GM12878 (cell line): ENCODE data around the gene LRRC75A. TPM values are rescaled to one million over a fixed set of nuclear protein-coding genes. Genes with fewer than 3 reads are reported as not detected.

Experiments used
- ATAC-seq: fragments of 200-7000 bp; cut with Tn5 transposase; 3 replicates; pipeline ENCODE4 v1.9.1; 2020; ENCODE audit warnings: mild to moderate bottlenecking, moderate library complexity
- BruUV-seq: library from RNA; stranded (reverse); fragments of 400-500 nt; replicated peaks from 2 replicates; lab custom pipeline; 2021; lab: Mats Ljungman, UMichigan
- CTCF ChIA-PET: fragments of 300-600 bp; sonication (Branson Sonifier 250); formaldehyde crosslinking; extraction: SDS; loops from one replicate; lab custom pipeline; 2021; ENCODE audit warnings: inconsistent platforms; lab: Yijun Ruan, JAX
- POLR2A ChIA-PET: fragments of 350-600 bp; formaldehyde crosslinking; extraction: SDS; loops from one replicate; lab custom pipeline; 2021; ENCODE audit warnings: inconsistent platforms; lab: Charles Lee
- RAD21 ChIA-PET: fragments of 300-600 bp; sonication (Branson Sonifier 250); formaldehyde crosslinking; loops from one replicate; lab custom pipeline; 2023; ENCODE audit warnings: antibody characterized with exemption; ENCODE audit not compliant: unreplicated experiment; lab: Charles Lee
- SMC1A ChIA-PET: fragments of 300-600 bp; sonication (Branson Sonifier 250); formaldehyde crosslinking; loops from one replicate; lab custom pipeline; 2023; ENCODE audit not compliant: unreplicated experiment, uncharacterized antibody; lab: Charles Lee
- DNase-seq: peaks from one replicate; pipeline ENCODE4 v3.0.0-alpha.2; 2011; ENCODE audit warnings: low read depth, low spot score
- FAIRE-seq: peaks from 3 replicates; lab custom pipeline; 2011; peaks lifted over from hg19 to GRCh38; lab: Jason Lieb, UNC
- H2AFZ ChIP-seq: 2 replicates; pipeline ENCODE4 v1.6.0; 2011; ENCODE audit warnings: low read depth, low read length, control low read depth; ENCODE audit not compliant: control insufficient read depth
- H3K27ac ChIP-seq: 2 replicates; pipeline ENCODE4 v1.5.1; 2011; ENCODE audit warnings: control low read depth; ENCODE audit not compliant: control insufficient read depth, insufficient read depth
- H3K27me3 ChIP-seq, 2 experiments: replicated peaks in 1 of 2; 2 replicates each; pipeline versions ENCODE4 v1.6.0 to v1.6.1; 2011; ENCODE audit warnings: low read length in 1 of 2; ENCODE audit not compliant: control insufficient read depth in 2 of 2, insufficient read depth in 2 of 2
- H3K36me3 ChIP-seq, 2 experiments: 2 replicates each; pipeline ENCODE4 v1.5.1; 2011; ENCODE audit warnings: low read length in 1 of 2; ENCODE audit not compliant: control insufficient read depth in 2 of 2, insufficient read depth in 2 of 2
- H3K4me1 ChIP-seq: 2 replicates; pipeline ENCODE4 v1.6.1; 2011; ENCODE audit warnings: mild to moderate bottlenecking, low read length, moderate library complexity, mixed read lengths; ENCODE audit not compliant: control insufficient read depth, insufficient read depth
- H3K4me2 ChIP-seq: 2 replicates; pipeline ENCODE4 v1.6.0; 2011; ENCODE audit warnings: control low read depth; ENCODE audit not compliant: control insufficient read depth, insufficient read depth
- H3K4me3 ChIP-seq: fragments of 200-600 bp; sonication (generic); 2 replicates; pipeline ENCODE4 v1.5.1; 2016
- H3K79me2 ChIP-seq: 2 replicates; pipeline ENCODE4 v1.6.0; 2011; ENCODE audit warnings: low read length; ENCODE audit not compliant: control insufficient read depth, insufficient read depth
- H3K9ac ChIP-seq: 2 replicates; pipeline ENCODE4 v1.8.0; 2011; ENCODE audit warnings: low read length, control low read depth, mixed read lengths; ENCODE audit not compliant: control insufficient read depth, insufficient read depth
- H3K9me3 ChIP-seq: replicated peaks from 3 replicates; pipeline ENCODE4 v1.5.1; 2011; ENCODE audit warnings: mild to moderate bottlenecking, low read length; ENCODE audit not compliant: control insufficient read depth, insufficient read depth
- H4K20me1 ChIP-seq: 2 replicates; pipeline ENCODE4 v1.6.0; 2011; ENCODE audit not compliant: control insufficient read depth, insufficient read depth
- EZH2 ChIP-seq: IDR thresholded peaks from 2 replicates; pipeline ENCODE4 v1.6.1; 2012; ENCODE audit warnings: low read depth, mild to moderate bottlenecking, control low read depth, inconsistent platforms, low read length, borderline replicate concordance; ENCODE audit not compliant: control insufficient read depth
- GABPA ChIP-seq: IDR thresholded peaks from 2 replicates; pipeline ENCODE4 v1.6.1; 2014; ENCODE audit warnings: antibody characterized with exemption, low read depth, mild to moderate bottlenecking, inconsistent platforms
- IRF4 ChIP-seq: IDR thresholded peaks from 2 replicates; pipeline ENCODE4 v1.6.1; 2011; ENCODE audit warnings: low read depth, low read length
- IRF5 ChIP-seq: fragments of 450-650 bp; IDR thresholded peaks from 2 replicates; pipeline ENCODE4 v1.6.1; 2017; ENCODE audit warnings: borderline replicate concordance
- POLR2AphosphoS2 ChIP-seq: IDR thresholded peaks from 2 replicates; pipeline ENCODE4 v1.6.1; 2011; ENCODE audit warnings: low read depth, mild to moderate bottlenecking, low read length, improper control_type of control experiment, moderate library complexity
- PRDM15 ChIP-seq: fragments of 450-650 bp; formaldehyde crosslinking; IDR thresholded peaks from 2 replicates; pipeline ENCODE4 v1.4.0; 2020; ENCODE audit warnings: mild to moderate bottlenecking, moderate library complexity
- REST ChIP-seq: IDR thresholded peaks from 2 replicates; pipeline ENCODE4 v1.6.1; 2012; ENCODE audit warnings: mild to moderate bottlenecking, low read depth, low read length
- STAT3 ChIP-seq: IDR thresholded peaks from 2 replicates; pipeline ENCODE4 v1.6.1; 2011; ENCODE audit warnings: low read depth, low read length, improper control_type of control experiment
- WGBS: methylation state at CpG from one replicate; pipeline ENCODE4 v1.1.6; 2016; ENCODE audit warnings: low lambda C conversion rate; ENCODE audit not compliant: insufficient replicate concordance, insufficient coverage; ENCODE audit errors: missing lambda C conversion rate; 5-methylcytosine and 5-hydroxymethylcytosine counted together
- in situ Hi-C: fragments of 300-500 bp; cut with MboI; formaldehyde crosslinking; loops from 9 replicates; pipeline ENCODE4 v1.14.3; 2018; ENCODE audit warnings: mixed read lengths
- intact Hi-C: fragments of 100-400 bp; cut with micrococcal nuclease; formaldehyde crosslinking; loops from one replicate; pipeline ENCODE4 v1.14.2; 2022; ENCODE audit not compliant: unreplicated experiment
- polyA plus RNA-seq, 11 experiments: library from polyadenylated mRNA; depleted of rRNA in 4 of 11; unstranded in 6 of 11; stranded (reverse) in 5 of 11; fragments of >200 nt; fragmentation: Nextera tagmentation in 4 of 11; fragmentation: Illumina TruSeq in 1 of 11; extraction: Ambion mirVana in 4 of 11; extraction: Trizol in 1 of 11; gene quantifications; 1 replicate in 1 of 11; 2 replicates in 10 of 11; pipeline versions ENCODE4 v1.2.1 to v1.2.3, GENCODE V29; 2011 to 2016; ENCODE audit warnings: inconsistent platforms in 2 of 11, missing spikeins in 2 of 11, low read depth in 1 of 11
- total RNA-seq, 4 experiments: library from RNA; depleted of rRNA in 3 of 4; stranded (reverse); fragments of >200 nt in 3 of 4; fragmentation: Illumina TruSeq in 1 of 4; extraction: Trizol in 1 of 4; gene quantifications; 2 replicates each; pipeline versions ENCODE4 v1.2.1 to v1.2.3, GENCODE V29; 2013 to 2021

Gene LRRC75A
- total and polyA plus RNA-seq, 10 of the 15 experiments (the other 5 are each of a cell fraction or from before 2014, with no cell fraction given), result 0.01 to 1.3 (median 0.09) TPM; not detected in 2

GRCh38 chr17:16495561-16495960 lies 3.6 kb upstream of the LRRC75A start:
- no peak overlapping the region for H3K4me3 ChIP-seq
- FAIRE-seq, result no peak
- no peak overlapping the region for H3K27ac ChIP-seq
- no peak overlapping the region for H3K9ac ChIP-seq
- H2AFZ ChIP-seq, result no peak overlapping the region
- H4K20me1 ChIP-seq, result no peaks in the 10 kb centered on the region
- H3K79me2 ChIP-seq, result no peaks in the 10 kb centered on the region
- POLR2A ChIA-PET, result no interaction called here
- H3K9me3 ChIP-seq, result no peaks in the 10 kb centered on the region
- intact Hi-C loops, result no loop called here
- TF ChIP-seq PRDM15 (no peak), POLR2AphosphoS2 (no peak), GABPA (no peak), EZH2 (no peak), IRF4 (no peak), IRF5 (no peak), REST (no peak), STAT3 (no peak)
- TF ChIP-seq, all 136 proteins: peak for 0
- BruUV-seq, result no TSS peak
- ChIA-PET RAD21 (no interaction called here), CTCF (interaction anchor here (1.2 to 2.4 kb wide), 2 partner anchors 22 to 132 kb away, joined by 3 to 9 read pairs; no protein-coding TSS in a partner anchor), SMC1A (interaction anchor here (1.1 to 1.3 kb wide), 2 partner anchors 22 to 131 kb away, joined by 3 to 4 read pairs; no protein-coding TSS in a partner anchor)
- in situ Hi-C loops, result no loop called here
- no peak overlapping the region for H3K4me2 ChIP-seq
- no peak for DNase-seq
- no peaks in the 10 kb centered on the region for H3K4me1 ChIP-seq
- H3K27me3 ChIP-seq, result peaks cover 2 to 10% of the 10 kb centered on the region in 2 experiments; a peak in 3 of 4 replicates
- WGBS, result 7% methylated on average over 4 of the region's 4 CpGs
- ATAC-seq, result no peak
- no peaks in the 10 kb centered on the region for H3K36me3 ChIP-seq
